Ureter (tissue), 1 donor: ENCODE measurements around the gene PPEF1. TPM values are rescaled to one million over a fixed set of nuclear protein-coding genes. Genes with fewer than 3 reads are reported as not detected.
"Not testable (repeated sequence)": the region's sequence is repeated elsewhere in the genome, so short reads cannot be mapped to it uniquely, and the experiment has no call there.

Source experiments
- DNase-seq: peaks from one replicate; pipeline ENCODE4 v3.0.0-alpha.2; 2020; ENCODE audit warnings: low spot score
- total RNA-seq: library from RNA; stranded (reverse); gene quantifications from one replicate; pipeline ENCODE4 v1.2.4, GENCODE V29; 2023
- donor health status: DM: yes; HTN: yes; CAD: no.

The PPEF1 gene
- total RNA-seq, 1 donor from 2014 or later: 0.29 TPM

GRCh38 chrX:18792828-18793227 is 85.4 kb downstream of the PPEF1 start:
- no peak for DNase-seq

- DNase-seq: no peak
These were observed 86.2 kb downstream of the PPEF1 start for GRCh38 chrX:18793601-18794089.

GRCh38 chrX:18797141-18797540 is 89.7 kb downstream of the PPEF1 start:
- no peak for DNase-seq

GRCh38 chrX:18799911-18800310 is 92.5 kb downstream of the PPEF1 start:
- no peak for DNase-seq

- DNase-seq: no peak
These were observed 102.2 kb downstream of the PPEF1 start for GRCh38 chrX:18809641-18810040.

GRCh38 chrX:18810416-18810815 is 103.0 kb downstream of the PPEF1 start:
- DNase-seq: no peak

GRCh38 chrX:18825375-18825774 is 117.9 kb downstream of the PPEF1 start:
- no peak for DNase-seq

GRCh38 chrX:18828832-18829404 is 121.5 kb downstream of the PPEF1 start:
- no peak for DNase-seq

- no peak for DNase-seq
These were observed 125.8 kb downstream of the PPEF1 start for GRCh38 chrX:18833071-18833731.

GRCh38 chrX:18847901-18848300 is 140.5 kb downstream of the PPEF1 start:
- not testable (repeated sequence) for DNase-seq

GRCh38 chrX:18855919-18856644 is 148.6 kb downstream of the PPEF1 start:
- DNase-seq: no peak

GRCh38 chrX:18856645-18856997 is 149.2 kb downstream of the PPEF1 start:
- DNase-seq: no peak

- no peak for DNase-seq
These were observed 154.1 kb downstream of the PPEF1 start for GRCh38 chrX:18861511-18861910.

- no peak for DNase-seq
These were observed 157.0 kb downstream of the PPEF1 start for GRCh38 chrX:18864390-18864920.

GRCh38 chrX:18871161-18871890 is 163.9 kb downstream of the PPEF1 start:
- DNase-seq: no peak

- no peak for DNase-seq
These were observed 164.5 kb downstream of the PPEF1 start for GRCh38 chrX:18871970-18872369.

- no peak for DNase-seq
These were observed 165.2 kb downstream of the PPEF1 start for GRCh38 chrX:18872621-18873020.

GRCh38 chrX:18873189-18873791 is 165.8 kb downstream of the PPEF1 start:
- no peak for DNase-seq

GRCh38 chrX:18873836-18874235 is 166.4 kb downstream of the PPEF1 start:
- no peak for DNase-seq

GRCh38 chrX:18874560-18875255 is 167.3 kb downstream of the PPEF1 start:
- DNase-seq: no peak

GRCh38 chrX:18875256-18875878 is 167.9 kb downstream of the PPEF1 start:
- no peak for DNase-seq
